Hepatic stellate cell (primary cell): Measurements from ENCODE around the gene ETV4.

ENCODE experiments used
- DNase-seq: peaks from one replicate; pipeline ENCODE4 v3.0.0; 2011; ENCODE audit warnings: low spot score

Gene ETV4

DNA sequence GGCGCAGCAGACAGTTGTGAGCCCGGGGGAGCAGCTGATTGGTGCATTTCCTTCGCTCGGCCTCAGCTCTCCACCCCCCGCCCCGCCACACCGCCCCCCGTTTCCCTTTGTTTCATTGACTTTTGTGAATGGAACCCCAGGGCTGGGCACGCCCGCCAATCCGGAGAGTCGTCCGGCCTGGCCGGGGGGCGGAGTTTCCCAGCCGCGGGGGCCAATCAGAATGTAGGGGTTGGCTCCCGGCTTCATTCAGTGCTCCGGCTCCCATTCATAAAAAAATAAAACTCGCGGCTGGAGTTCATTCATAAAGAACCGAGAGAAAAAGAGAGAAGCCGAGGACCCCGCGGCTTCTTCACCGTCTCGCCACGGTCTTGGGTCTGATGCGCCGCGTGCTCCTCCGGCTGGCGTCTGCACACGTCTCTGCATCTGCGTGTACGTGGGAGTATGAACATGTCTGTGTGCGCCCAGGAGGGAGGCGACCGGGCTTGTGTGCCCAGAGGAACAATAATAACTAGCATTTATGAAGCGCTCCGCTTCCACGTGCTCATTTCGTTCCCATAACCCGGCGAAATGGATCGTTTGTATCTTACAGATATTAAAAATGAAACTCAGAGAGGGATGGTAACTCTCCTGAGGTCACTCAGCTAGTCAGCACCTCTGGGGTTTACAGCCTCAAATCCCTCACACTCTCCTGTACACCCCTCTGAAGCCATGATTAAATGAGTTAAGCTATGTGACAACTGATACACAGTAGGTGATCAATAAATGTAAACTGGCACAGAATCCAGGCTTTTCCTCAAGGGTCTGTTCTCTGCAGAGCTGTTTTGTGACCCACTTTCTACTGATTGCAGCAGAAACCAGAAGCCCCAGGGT is at the start of gene ETV4:
Gene ETV4, minus strand, starts transcription at position 22 of the 870 bp plus-strand sequence. CDS start 723 bp downstream, outside the sequence.
- DNase-seq: peak; percentile 99

DNA sequence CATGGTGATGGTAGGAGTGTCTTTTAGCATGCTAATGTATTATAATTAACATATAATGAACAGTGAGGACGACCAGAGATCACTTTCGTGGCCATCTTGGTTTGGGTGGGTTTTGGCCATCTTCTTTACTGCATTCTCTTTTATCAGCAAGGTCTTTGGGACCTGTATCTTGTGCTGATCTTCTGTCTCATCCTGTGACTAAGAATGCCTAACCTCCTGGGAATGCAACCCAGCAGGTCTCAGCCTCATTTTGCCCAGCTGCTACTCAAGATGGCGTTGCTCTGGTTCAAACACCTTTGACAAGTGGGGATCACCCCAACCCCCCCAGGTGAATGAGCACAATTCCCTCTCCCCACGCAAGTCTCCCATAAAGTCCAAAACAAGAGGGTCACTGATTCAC is 49.3 kb upstream of the ETV4 start:
- DNase-seq: no peak

DNA sequence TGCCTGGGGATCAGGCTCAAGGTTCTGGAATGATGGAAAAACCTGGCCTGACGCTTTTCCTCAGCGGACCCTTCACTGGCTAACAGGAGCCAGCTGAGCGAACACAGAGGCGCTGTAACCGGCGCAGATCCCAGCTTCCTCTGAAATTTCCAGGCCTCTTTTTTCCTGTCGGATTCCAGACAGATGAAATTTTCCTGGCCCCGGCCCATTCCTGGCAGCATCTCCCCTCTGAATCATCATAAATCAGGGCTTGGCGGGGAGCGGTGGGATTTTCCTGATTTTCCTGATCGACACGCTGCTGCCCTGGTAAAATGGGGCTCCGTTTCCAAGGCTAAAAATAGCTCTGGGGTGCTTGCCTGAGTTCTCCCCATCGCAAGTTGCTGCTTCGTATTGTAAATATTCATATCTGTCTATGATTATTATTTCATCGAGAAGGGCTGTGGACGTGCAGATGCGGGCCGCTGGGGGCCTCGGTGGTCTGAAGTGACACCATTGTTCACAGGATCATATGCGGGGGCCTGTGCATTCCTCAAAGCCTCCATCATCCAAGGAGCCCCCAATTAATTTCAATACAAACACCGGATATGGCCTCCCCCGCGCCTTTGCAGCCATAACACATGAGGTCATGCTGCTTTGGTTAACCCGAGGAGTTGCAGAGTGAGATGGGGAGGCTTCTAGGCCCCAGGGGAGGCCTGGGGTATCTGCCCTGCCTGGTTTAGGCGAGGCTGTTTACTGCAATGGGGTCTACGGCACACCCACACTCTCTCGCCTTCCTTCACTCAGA is 45.8 kb upstream of the ETV4 start:
- peak; percentile 82 for DNase-seq

DNA sequence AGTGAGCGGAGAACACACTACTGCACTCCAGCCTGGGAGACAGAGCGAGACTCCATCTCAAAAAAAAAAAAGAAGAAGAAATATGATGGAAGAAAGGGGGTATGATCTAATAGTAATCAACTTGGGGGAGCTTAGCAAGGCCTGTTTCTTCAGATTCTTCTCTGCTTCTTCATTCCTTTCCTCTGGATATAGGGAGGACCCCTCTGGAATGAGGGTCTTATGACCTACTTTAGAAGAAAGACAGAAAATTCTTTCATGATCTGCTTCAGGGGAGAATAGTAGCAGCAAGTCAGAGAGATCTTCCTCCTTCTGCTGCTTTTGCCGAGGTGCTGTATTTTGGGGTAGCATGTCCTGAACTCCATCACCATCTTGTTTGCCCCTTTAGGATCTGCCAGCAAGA is 44.9 kb upstream of the ETV4 start:
- no peak for DNase-seq

DNA sequence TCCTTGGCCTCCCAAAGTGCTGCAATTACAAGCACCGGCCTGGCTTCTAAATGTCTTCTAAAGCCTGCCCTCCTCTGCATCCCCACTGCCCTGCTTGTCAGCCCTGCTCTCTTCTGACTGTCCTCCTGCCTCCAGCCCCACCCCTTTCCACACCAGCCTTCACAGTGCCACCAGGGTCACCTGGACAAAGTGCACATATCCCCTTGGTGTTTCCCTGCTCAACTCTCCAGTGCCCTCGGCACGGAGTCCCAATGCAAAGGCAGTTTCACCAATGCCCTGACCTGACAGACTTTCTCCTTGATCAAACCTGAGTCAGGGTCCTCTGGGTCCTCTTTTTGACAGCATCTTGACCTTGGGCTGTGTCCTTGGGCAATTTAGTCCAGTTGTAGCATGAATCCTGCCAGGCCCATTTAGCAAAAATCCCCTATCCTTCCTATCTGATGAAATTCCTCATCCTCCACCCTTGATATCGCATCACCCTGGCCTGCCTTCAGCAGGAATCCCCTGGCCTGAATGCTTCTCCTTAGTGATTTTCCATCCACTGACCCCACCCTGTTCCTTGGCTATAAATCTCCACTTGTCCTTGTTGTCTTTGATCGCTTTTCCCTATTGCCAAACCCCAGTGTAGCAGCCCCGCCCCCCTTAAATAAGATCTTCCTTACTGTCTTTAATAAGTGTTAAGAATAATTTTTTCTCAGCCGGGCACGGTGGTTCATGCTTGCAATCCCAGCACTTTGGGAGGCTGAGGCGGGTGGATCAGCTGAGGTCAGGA is 42.7 kb upstream of the ETV4 start:
- DNase-seq: no peak

DNA sequence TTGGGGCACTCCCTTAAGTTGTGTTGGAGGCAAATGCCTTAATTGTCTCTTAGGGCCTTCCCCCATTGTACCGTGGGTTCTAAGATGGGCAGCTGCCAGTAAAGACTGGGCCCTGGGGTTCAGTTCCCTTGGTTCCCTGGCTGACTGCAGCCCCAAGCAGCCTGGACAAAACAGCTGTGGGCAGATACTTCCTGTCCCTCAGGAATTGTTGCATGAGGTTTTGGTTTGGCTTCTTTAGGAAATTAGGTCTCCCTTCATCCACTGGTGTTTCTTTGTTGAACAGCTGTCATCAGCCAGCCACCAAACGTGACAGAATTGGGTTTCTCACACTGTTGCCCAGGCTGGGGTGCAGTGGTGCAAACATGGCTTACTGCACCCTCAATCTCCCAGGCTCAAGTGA is 42.0 kb upstream of the ETV4 start:
- no peak for DNase-seq

DNA sequence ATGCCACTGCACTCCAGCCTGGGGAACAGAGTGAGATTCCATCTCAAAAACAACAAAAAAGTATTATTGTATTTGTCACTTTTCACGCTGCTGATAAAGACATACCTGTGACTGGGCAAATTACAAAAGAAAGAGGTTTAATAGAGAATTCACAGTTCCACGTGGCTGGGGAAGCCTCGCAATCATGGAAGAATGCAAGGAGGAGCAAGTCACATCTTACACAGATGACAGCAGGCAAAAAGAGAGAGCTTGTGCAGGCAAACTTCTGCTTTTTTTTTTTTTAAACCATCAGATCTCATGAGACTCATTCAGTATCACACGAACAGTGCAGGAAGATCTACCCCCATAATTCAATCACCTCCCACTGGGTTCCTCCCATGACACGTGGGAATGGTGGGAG is 41.5 kb upstream of the ETV4 start:
- DNase-seq: no peak

DNA sequence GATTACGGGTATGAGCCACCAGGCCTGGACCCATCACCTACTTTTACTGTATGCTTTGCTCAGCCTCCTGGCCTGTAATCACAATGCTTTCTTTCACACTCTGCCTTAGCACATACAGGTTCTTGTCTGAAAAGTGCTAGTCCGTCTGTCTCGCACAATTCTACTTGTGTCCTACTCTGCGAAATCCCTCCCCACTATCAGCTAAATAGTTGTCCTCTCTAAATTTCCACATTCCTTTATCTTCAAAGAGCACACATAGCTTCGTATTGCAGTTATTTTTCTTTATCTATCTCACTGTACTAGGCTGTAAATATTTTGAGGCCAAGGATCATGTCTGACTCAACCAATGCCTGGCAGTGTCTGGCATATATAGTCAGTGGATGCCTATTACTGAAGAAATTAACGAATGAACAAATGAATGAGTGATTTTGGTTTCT is 38.5 kb upstream of the ETV4 start:
- no peak for DNase-seq

DNA sequence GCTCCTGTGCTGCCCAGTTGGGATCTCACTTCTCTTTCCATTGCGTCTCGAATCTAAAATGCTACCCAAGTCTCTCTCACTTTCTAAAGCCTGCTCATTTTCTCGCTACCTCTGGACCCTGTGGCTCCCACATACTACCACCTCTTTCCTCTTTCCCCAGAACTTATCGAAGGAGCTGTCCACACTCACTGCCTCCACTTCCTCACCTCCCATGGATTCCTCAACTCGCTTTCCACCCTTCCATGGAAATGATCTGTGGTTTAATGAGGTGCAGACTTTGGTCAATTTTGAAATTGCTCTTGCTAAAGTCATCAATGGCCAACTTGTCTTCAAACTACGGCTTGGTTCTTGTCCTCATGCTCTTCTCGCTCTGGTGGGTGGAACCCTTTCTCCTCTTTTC is 37.2 kb upstream of the ETV4 start:
- DNase-seq: no peak

DNA sequence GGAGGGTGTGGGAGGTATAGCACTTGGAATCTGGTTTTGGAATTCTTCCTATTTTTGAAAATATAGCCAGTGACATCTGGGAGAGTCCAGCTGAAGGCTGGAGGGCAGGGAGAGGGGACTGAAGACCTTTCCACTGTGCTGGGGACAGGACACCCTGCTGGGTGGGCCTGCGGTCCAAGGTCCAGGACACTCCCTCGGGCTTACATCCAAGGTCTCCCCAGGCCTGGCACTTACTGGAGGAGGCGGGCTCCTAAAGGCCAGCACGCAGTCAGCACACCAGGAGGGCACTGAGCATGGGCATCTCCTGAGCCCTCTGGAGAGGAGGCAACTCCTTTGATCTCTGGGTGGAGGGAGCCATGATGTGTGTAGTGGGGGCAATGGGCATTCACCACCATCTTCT is 35.5 kb upstream of the ETV4 start:
- no peak for DNase-seq

DNA sequence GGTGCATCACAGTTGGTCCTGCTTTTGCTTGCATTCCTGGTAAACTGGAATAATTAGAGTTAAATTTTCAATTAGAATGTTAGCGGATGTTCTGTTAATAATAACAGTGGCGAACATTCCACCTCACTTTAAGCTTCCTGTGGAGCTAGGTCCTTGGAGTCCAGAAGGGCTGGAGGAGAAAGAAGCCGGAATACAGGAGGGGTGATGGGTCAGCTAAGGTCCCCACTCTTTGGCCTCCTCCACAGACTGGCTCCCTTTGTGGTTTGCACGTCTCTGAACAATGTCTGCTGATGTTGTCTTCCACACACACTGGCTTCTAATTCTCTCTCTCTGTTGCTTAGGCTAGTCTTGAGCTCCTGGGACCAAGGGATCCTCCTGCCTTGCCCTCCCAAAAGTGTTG is 35.0 kb upstream of the ETV4 start:
- DNase-seq: no peak

DNA sequence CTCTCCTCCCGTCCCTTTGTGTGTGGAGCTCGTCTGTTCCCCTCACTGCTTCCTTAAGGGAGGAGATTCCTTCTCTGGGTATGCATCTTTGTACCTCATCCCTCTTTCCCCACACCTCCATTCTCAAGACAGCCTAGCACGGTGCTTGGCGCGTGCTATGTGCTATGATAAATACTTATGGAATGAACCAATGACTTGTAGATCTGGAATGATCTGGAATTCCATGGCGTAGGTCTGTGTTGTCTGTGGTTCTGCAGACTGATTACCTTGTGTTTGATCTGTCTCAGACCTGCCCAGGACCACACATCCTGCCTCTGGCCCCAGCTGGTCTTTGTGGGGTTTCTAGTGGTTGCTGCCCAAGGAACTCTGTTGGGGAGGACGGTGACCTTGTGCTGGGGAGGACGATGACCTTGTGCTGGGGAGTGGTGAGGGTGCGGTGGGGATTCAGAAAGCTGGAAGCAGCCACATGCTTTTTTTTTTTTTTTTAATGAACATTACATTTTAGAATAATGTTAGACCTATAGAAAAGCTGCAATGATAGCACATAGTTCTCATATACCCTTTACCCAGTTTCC is 33.5 kb upstream of the ETV4 start:
- peak; percentile 68 for DNase-seq

DNA sequence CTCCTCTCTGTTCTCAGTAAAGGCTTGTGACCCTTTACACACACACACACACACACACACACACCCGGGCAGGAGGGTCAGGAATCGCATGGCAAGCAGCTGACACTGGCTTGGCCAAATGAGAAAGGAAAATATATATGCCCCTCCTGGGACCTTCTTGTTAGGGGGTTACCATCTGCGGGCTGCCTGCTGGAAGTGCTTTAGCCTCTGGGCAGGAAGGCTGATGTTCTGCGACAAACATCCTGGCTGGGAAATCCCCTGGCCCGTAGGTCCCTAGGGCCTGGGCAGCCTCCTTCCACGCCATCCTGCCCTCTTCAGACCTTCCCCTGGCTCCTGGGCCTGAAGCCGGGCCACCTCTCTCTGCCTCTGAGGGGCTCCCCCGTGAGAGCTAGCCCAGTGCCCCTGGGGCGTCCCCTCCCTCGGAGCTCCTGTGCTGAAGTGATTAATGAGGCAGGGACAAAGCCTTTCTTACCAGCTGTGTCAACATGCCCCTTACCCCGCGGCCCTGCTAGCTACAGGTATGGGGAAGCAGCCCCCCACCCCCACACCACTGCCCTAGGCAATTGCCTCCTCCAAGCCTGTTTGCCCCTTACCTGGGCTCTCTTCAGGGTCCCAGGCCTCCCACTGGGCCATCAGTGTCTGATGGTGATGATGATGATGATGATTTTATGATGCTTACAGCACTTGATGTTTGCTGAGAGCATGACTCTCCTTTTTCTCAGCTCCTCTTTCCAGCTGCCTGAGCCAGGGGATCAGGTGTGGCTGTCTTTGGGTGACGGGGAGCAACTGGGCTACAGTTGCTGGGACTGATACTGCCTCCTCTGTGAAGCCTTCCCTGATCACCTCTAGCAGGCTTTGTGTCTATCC is 32.8 kb upstream of the ETV4 start:
- DNase-seq: no peak

DNA sequence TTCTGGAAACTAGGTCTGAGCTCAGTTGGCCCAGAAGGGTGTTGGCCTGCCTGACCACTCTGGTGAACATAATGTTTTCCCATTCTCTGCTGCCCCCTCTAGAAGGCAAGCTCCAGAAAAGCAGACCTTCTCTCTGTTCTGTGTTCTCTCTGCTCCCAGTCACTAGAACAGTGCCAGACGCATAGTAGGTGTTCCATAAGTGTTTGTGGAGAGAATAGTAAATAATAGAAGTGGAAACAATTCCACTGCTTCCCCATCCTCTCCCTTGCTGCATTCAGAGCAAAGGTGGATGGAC is 32.2 kb upstream of the ETV4 start:
- DNase-seq: no peak

DNA sequence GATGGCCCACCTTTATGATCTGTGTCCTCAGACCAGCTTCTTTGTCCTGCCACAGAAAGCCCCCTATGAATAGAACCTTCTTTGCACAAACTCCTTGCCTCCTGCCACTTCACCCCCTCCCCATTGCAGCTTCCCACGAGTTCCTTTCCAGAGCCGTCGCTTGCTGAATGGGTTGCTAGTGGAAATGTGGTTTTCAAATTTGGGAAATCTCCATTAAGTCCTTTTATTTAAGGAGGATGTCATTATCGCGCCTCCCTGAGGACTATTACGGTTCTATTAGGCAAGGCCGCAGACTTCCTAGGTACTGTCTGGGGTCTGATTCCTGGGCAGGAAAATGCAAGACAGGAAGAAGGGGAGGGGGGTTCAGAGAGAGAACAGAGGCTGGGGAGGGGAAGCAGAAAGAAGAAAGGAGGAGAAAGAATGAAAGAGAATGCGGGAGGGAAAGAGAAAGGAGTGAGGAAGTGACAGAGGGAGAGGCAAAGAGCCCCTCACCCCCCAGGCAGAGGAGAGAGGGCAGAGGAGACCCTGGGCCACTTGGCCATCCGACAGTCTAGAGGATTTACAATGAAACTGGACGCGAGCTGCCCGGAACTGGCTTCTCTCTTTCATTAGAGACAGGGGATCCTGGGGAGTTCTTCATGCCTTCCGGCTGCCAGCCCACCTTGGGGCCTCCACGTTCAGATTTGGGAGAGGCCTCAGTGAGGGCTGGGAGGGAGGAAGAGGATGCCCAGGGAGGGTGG is 31.7 kb upstream of the ETV4 start:
- no peak for DNase-seq

DNA sequence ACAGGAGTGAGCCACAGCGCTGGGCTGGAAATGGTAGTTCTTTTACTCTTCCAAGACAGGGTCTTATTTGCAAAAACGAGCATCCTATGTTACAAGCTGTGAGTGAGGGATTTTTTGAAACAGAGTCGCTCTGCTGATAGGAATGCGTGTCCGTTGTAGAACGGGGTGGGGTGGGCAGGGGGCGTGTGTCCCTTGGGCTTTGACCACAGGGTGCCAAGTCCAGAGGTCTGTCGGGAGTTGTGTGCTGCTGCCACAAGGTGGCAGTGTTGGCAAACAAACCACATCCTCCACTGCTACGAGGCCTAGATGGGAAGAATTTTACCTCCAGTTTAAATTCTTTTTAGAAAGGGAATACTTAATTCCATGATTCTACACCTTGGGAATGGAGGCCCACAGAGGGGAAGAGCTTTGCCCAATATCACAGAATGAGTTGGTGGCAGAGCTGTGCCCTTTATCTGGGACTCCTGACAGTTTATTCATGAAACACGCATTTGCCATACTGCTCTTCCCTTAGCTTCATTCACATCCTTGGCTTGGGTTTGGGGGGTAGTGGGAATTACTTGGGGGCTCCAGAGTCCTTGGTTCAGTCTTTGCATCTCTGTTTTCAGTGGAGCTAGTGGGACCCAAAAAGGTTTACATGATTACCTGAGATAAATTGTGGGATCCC is 30.6 kb upstream of the ETV4 start:
- peak; percentile 76 for DNase-seq

DNA sequence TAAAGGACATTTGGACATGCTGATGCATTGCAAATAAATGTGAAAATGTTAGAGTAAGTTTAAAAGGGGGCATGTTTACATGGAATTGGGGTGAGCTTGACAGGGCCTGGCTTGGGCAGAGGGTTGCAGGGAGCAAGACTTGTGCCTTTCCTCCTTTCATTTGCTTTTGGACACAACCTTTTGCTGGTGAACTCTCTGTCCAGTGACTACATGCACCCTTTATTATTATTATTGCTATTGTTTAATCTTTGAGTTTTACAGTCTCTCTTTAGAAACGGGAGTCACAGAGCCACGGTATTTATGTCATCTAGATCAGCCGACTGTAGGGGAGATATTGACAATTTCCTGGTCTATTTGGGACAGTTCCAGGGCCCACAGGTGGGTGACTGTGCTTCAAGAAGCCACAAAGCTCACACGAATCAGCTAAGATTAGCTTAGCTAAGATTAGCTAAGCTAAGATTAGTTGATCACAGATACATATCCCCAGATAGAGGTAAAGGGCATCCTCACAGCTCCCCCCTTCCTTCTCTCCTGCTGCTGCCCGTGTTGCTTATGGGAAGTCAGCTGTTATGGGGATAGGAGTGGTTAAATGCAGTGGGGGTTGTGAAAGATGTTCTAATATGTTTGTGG is 28.9 kb upstream of the ETV4 start:
- no peak for DNase-seq

DNA sequence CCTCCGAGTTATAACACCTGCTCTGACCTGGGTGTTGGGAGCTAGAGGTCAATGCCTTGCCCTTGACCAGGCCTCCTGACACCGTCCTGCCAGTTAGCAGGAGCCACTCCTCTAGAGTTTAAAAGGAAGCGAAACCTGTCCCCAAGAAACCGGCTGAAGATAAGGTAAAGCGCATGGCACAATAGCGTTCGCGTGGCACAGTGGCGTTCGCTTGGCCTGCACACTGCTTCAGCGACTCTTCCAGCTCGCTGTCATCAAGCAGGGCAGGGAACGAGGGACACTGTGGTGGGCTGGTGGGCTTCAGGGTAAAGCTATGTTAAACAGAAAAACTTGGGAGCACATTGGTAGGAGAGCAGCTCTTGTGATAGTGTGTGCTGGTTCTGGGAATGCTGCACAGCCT is 28.2 kb upstream of the ETV4 start:
- DNase-seq: no peak

DNA sequence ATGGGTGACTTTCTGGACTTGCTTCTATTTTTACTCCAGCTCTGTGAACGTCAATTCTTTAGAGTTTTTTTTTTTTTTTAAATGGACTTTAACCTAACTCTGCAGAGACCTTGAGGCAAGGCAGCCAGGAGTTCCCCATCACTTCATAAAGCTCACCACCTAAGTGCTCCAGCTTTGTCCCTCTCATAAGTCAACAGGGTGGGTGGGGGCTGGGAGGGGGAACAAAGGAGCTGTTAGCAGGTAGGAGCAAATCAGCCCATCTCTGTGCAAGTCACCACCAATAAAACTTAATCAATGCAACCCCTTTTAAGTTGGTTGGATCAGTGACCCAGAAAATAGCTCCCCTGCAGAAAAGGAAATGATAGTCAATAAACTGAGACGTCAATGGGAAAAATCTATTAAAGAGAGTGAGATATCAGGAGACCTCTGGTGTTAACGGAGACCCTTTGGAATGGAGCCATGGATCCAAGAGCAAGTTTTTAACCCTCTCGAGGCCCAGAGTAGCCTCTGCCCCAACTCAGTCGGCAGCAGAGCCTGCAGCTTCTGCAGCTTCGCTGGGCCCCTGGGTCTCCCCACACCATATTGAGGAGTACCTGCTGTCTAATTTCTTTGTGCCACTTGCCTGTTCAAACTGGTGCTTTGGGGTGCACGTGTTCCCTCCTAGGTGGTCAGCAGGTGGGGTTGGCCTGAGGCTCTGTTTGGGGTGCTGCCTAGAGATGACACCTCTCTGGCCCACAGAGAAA is 27.6 kb upstream of the ETV4 start:
- no peak for DNase-seq
